Activated CD8-positive, alpha-beta T cell treated with anti-CD3 and anti-CD28 coated beads, Interleukin-2, amount 10 ng/mL, durations not matched to agents 7 days and 5 days (primary cell): ENCODE data around the gene NDUFB7. TPM values are rescaled to one million over a fixed set of nuclear protein-coding genes. Genes with fewer than 3 reads are reported as not detected.

ENCODE experiments used
- ATAC-seq: fragments of 150-1000 bp; cut with Tn5 transposase; one replicate; pipeline ENCODE4 v1.10.0; 2021; ENCODE audit warnings: moderate library complexity
- CTCF ChIA-PET: fragments of 350-600 bp; sonication (Branson Sonifier 250); formaldehyde crosslinking; loops from one replicate; lab custom pipeline; 2021; ENCODE audit warnings: antibody characterized with exemption; lab: Charles Lee
- POLR2A ChIA-PET: fragments of 350-600 bp; sonication (Branson Sonifier 250); formaldehyde crosslinking; loops from one replicate; lab custom pipeline; 2021; ENCODE audit warnings: antibody characterized with exemption; lab: Charles Lee
- DNase-seq: peaks from one replicate; pipeline ENCODE4 v3.0.0-alpha.2; 2020
- H3K27ac Mint-ChIP-seq: one replicate; pipeline ENCODE4 v1.8.0; 2021; ENCODE audit warnings: mild to moderate bottlenecking, mixed read lengths
- H3K27me3 Mint-ChIP-seq: one replicate; pipeline ENCODE4 v1.8.0; 2021; ENCODE audit warnings: low read depth, mixed read lengths
- H3K36me3 Mint-ChIP-seq: one replicate; pipeline ENCODE4 v1.8.0; 2021; ENCODE audit warnings: low read depth, mixed read lengths
- H3K4me1 Mint-ChIP-seq: one replicate; pipeline ENCODE4 v1.8.0; 2021; ENCODE audit warnings: low read depth, mixed read lengths
- H3K4me3 Mint-ChIP-seq: one replicate; pipeline ENCODE4 v1.8.0; 2021; ENCODE audit warnings: mild to moderate bottlenecking, mixed read lengths
- H3K9me3 Mint-ChIP-seq: one replicate; pipeline ENCODE4 v1.8.0; 2022; ENCODE audit warnings: mixed read lengths; ENCODE audit not compliant: insufficient read depth
- microRNA-seq: library from miRNA; unstranded; fragments of <30 nt; microRNA quantifications from one replicate; pipeline ENCODE4 v1.2.0, GENCODE V29; 2022
- total RNA-seq, 2 experiments: library from RNA; stranded (reverse); gene quantifications; one replicate each; pipeline ENCODE4 v1.2.3, GENCODE V29; 2021

The NDUFB7 gene
- total RNA-seq, 2 experiments from 2014 or later: 133 to 142 TPM

GRCh38 chr19:14517840-14518505, 53.9 kb downstream of the NDUFB7 start, which contains the start of gene DNAJB1:
Gene DNAJB1, minus strand, starts transcription at chr19:14518397. Its CDS starts 48 bp downstream, at chr19:14518349.
- CTCF ChIA-PET: interaction anchor here (0.7 to 5.2 kb wide), 11 partner anchors 8 to 381 kb away, joined by 3 to 75 read pairs (median 3); partner anchors contain the start of gene ASF1B
- H3K4me3 Mint-ChIP-seq: peak within 1 kb of the TSS; percentile 94

DNA sequence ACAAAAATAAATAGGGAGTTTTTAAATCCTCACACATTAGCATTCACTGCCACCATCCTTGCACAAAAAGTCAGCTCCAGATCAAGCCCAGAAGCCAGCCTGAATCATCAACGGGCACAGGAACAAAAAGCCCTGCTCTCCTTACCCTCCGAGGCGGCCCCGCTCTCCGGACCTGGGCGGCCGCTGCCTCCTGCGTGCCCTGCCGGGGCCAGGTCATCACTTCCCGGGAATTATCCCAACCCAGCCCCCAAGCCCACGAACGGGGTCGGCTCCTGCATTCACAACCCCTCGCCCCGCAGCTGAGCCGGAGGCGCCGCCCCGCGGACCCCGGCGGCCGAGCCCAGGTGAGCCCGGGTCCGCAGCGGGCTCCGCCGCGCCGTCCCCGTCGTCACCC, 54.4 kb downstream of the NDUFB7 start:
- H3K27ac Mint-ChIP-seq: peak overlapping the region; percentile 80
- peak; percentile 0 for ATAC-seq
- H3K27me3 Mint-ChIP-seq: no peaks in the 10 kb centered on the region

More at GRCh38 chr19:14517840-14518505, 53.9 kb downstream of the NDUFB7 start, which contains the start of gene DNAJB1:
- Mint-ChIP-seq H3K27ac (peak within 1 kb of the TSS; percentile 96), H3K27me3 (no peaks in the 10 kb centered on the region), H3K9me3 (no peaks in the 10 kb centered on the region), H3K4me1 (peaks cover 65% of the 10 kb centered on the region), H3K36me3 (peaks cover 52% of the 10 kb centered on the region)
- ATAC-seq: peak; percentile 73
- POLR2A ChIA-PET: interaction anchor here (0.5 to 11.2 kb wide), 29 partner anchors 8 to 681 kb away, joined by 3 to 203 read pairs (median 4); partner anchors contain the start of gene TECR
- peak; percentile 74 for DNase-seq

DNA sequence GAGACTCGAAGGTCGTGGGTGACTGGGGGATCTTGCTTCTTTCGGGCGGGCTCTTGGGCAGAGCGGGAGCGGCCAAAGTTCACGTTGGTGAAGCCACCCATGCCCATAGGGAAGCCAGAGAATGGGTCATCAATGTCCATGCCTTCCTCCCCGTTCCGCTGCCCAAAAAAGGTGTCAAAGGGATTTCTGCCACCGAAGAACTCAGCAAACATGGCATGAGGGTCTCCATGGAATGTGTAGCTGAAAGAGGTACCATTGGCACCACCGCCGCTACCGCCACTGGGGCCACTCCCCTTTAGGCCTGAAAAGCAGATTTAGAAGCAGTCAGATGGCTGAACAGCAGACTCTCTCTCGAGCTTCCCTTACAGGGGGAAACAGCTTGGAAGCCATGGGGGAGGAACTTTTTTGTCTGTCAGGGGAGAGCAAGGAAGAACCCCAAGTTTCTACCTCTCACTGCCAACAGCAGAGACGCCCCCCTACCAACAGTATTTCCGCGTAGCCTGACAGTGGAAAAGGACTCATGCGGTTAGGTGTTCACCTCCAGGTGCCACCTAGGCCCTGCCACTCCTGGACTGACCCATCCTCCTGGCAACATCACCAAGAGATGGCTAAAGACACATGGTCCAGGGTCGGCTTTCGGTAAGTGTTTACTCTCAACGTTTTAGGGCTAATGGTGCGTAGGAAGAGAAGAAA, 55.0 kb downstream of the NDUFB7 start:
- no peak for ATAC-seq

More for the DNA sequence above, 54.4 kb downstream of the NDUFB7 start:
- Mint-ChIP-seq H3K4me1 (peaks cover 60% of the 10 kb centered on the region), H3K36me3 (peaks cover 50% of the 10 kb centered on the region), H3K9me3 (no peaks in the 10 kb centered on the region), H3K4me3 (peak overlapping the region; percentile 94)
- peak; percentile 47 for DNase-seq
- ChIA-PET CTCF (interaction anchor here (1.0 to 5.2 kb wide), 7 partner anchors 9 to 381 kb away, joined by 3 to 75 read pairs (median 4); partner anchors contain the start of gene ASF1B), POLR2A (interaction anchor here (0.6 to 11.2 kb wide), 18 partner anchors 8 to 645 kb away, joined by 3 to 203 read pairs (median 4); partner anchors contain the start of gene TECR)

More for the DNA sequence above, 55.0 kb downstream of the NDUFB7 start:
- peak overlapping the region; percentile 94 for H3K4me3 Mint-ChIP-seq
- no peaks in the 10 kb centered on the region for H3K9me3 Mint-ChIP-seq
- no peaks in the 10 kb centered on the region for H3K27me3 Mint-ChIP-seq
- ChIA-PET CTCF (interaction anchor here (1.0 to 5.2 kb wide), 5 partner anchors 9 to 40 kb away, joined by 3 to 75 read pairs (median 3); no protein-coding TSS in a partner anchor), POLR2A (interaction anchor here (0.6 to 11.2 kb wide), 13 partner anchors 9 to 153 kb away, joined by 3 to 203 read pairs (median 4); partner anchors contain the start of genes ADGRE5 and TECR)
- H3K27ac Mint-ChIP-seq: peak overlapping the region; percentile 80
- peak; percentile 51 for DNase-seq
- peaks cover 54% of the 10 kb centered on the region for H3K4me1 Mint-ChIP-seq
- H3K36me3 Mint-ChIP-seq: peaks cover 50% of the 10 kb centered on the region

Small RNA genes within 50 kb of the gene (microRNA-seq; reads per million reads assigned to microRNA genes)
- not detected for gene MIR639

Other genes with a start within 250 kb of the NDUFB7 start
- gene ADGRE5, start 190.6 kb downstream of the NDUFB7 start, total RNA-seq: 100 to 1,000 TPM; 290 to 302 TPM
- gene DDX39A, start 152.7 kb downstream of the NDUFB7 start, total RNA-seq: 100 to 1,000 TPM; 309 to 313 TPM
- 100 to 1,000 TPM; 244 to 263 TPM for gene PKN1, start 138.8 kb downstream of the NDUFB7 start, total RNA-seq
- under 1 TPM; 0.32 to 0.44 TPM for gene PTGER1, start 96.7 kb downstream of the NDUFB7 start, total RNA-seq
- 10 to 100 TPM; 37.9 to 39.3 TPM for gene GIPC1, start 75.9 kb downstream of the NDUFB7 start, total RNA-seq
- 100 to 1,000 TPM; 110 to 112 TPM for gene DNAJB1, start 53.7 kb downstream of the NDUFB7 start, total RNA-seq
- gene TECR, start 42.5 kb downstream of the NDUFB7 start, total RNA-seq: 100 to 1,000 TPM; 153 to 163 TPM
- gene CLEC17A, start 11.0 kb upstream of the NDUFB7 start, total RNA-seq: not detected
- gene ADGRE3, start 102.8 kb upstream of the NDUFB7 start, total RNA-seq: not detected
- 1 to 10 TPM; 7.3 TPM for gene ZNF333, start 118.0 kb upstream of the NDUFB7 start, total RNA-seq
- under 1 TPM; 0.21 to 0.29 TPM for gene ADGRE2, start 206.5 kb upstream of the NDUFB7 start, total RNA-seq